Mesenchymal stem cell (in vitro differentiated cells and primary cell): ENCODE data around the gene DOCK3.
"Not testable (repeated sequence)": the region's sequence is repeated elsewhere in the genome, so short reads cannot be mapped to it uniquely, and the experiment has no call there.

ENCODE experiments used
- DNase-seq: peaks from one replicate; pipeline ENCODE4 v3.0.0-alpha.2; 2013
- H2AFZ ChIP-seq: one replicate; pipeline ENCODE4 v1.6.1; 2013; ENCODE audit warnings: low read depth, mild to moderate bottlenecking, control low read depth, inconsistent platforms, low read length, moderate library complexity
- H2AK5ac ChIP-seq: 2 replicates; pipeline ENCODE4 v1.6.1; 2013; ENCODE audit warnings: low read length, moderate library complexity, mild to moderate bottlenecking, inconsistent platforms; ENCODE audit not compliant: severe bottlenecking
- H2BK120ac ChIP-seq: one replicate; pipeline ENCODE4 v1.6.1; 2013; ENCODE audit warnings: low read depth, mild to moderate bottlenecking, inconsistent platforms, low read length, moderate library complexity
- H2BK12ac ChIP-seq, 2 experiments: one replicate each; pipeline ENCODE4 v1.6.1; 2013; ENCODE audit warnings: inconsistent platforms in 2 of 2, low read length in 2 of 2, mild to moderate bottlenecking in 2 of 2, moderate library complexity in 2 of 2, control low read depth in 1 of 2
- H2BK15ac ChIP-seq: one replicate; pipeline ENCODE4 v1.6.1; 2013; ENCODE audit warnings: mild to moderate bottlenecking, low read depth, inconsistent platforms; ENCODE audit not compliant: poor library complexity, severe bottlenecking
- H2BK5ac ChIP-seq: 2 replicates; pipeline ENCODE4 v1.6.1; 2013; ENCODE audit warnings: low read depth, mild to moderate bottlenecking, low read length, control low read depth, inconsistent platforms; ENCODE audit not compliant: poor library complexity, severe bottlenecking
- H3K14ac ChIP-seq, 2 experiments: one replicate each; pipeline ENCODE4 v1.6.1; 2013; ENCODE audit warnings: inconsistent platforms in 2 of 2, low read length in 2 of 2, control low read depth in 1 of 2, mild to moderate bottlenecking in 1 of 2, moderate library complexity in 1 of 2
- H3K18ac ChIP-seq, 2 experiments: one replicate each; pipeline ENCODE4 v1.6.1; 2013; ENCODE audit warnings: inconsistent platforms in 2 of 2, low read length in 2 of 2, control low read depth in 1 of 2, low read depth in 1 of 2, mild to moderate bottlenecking in 1 of 2
- H3K23ac ChIP-seq, 2 experiments: one replicate each; pipeline ENCODE4 v1.6.1; 2013; ENCODE audit warnings: inconsistent platforms in 2 of 2, low read length in 2 of 2, mild to moderate bottlenecking in 2 of 2, moderate library complexity in 2 of 2, control low read depth in 1 of 2
- H3K27ac ChIP-seq: 2 replicates; pipeline ENCODE4 v1.5.1; 2013; ENCODE audit warnings: mild to moderate bottlenecking, moderate library complexity, low read length, control low read depth, inconsistent platforms; ENCODE audit not compliant: poor library complexity, severe bottlenecking
- H3K27me3 ChIP-seq, 2 experiments: 2 replicates each; pipeline versions ENCODE4 v1.6.1 to v1.7.0; 2013; ENCODE audit warnings: low read length in 2 of 2, mild to moderate bottlenecking in 2 of 2, moderate library complexity in 2 of 2, control low read depth in 1 of 2, inconsistent platforms in 1 of 2; ENCODE audit not compliant: control insufficient read depth in 1 of 2, insufficient read depth in 1 of 2
- H3K36me3 ChIP-seq, 2 experiments: 2 replicates each; pipeline versions ENCODE4 v1.6.1 to v1.7.0; 2013; ENCODE audit warnings: low read length in 2 of 2, control low read depth in 1 of 2, inconsistent platforms in 1 of 2, low read depth in 1 of 2, mild to moderate bottlenecking in 1 of 2; ENCODE audit not compliant: insufficient read depth in 2 of 2, control insufficient read depth in 1 of 2
- H3K4ac ChIP-seq, 2 experiments: one replicate each; pipeline ENCODE4 v1.6.1; 2013; ENCODE audit warnings: inconsistent platforms in 2 of 2, low read length in 2 of 2, mild to moderate bottlenecking in 2 of 2, moderate library complexity in 2 of 2, control low read depth in 1 of 2, low read depth in 1 of 2
- H3K4me1 ChIP-seq: 2 replicates; pipeline ENCODE4 v1.6.1; 2013; ENCODE audit warnings: low read depth, low read length, control low read depth; ENCODE audit not compliant: control insufficient read depth, insufficient read depth
- H3K4me2 ChIP-seq: 2 replicates; pipeline ENCODE4 v1.6.1; 2013; ENCODE audit warnings: low read length, mild to moderate bottlenecking, inconsistent platforms; ENCODE audit not compliant: poor library complexity, severe bottlenecking
- H3K4me3 ChIP-seq, 2 experiments: 2 replicates each; pipeline versions ENCODE4 v1.5.1 to v1.7.0; 2013; ENCODE audit warnings: low read length in 2 of 2, mild to moderate bottlenecking in 2 of 2, control low read depth in 1 of 2, low read depth in 1 of 2; ENCODE audit not compliant: insufficient read depth in 1 of 2
- H3K79me1 ChIP-seq: replicated peaks from 2 replicates; pipeline ENCODE4 v1.6.1; 2013; ENCODE audit warnings: mild to moderate bottlenecking, control low read depth, low read length, inconsistent platforms; ENCODE audit not compliant: poor library complexity, severe bottlenecking
- H3K9ac ChIP-seq: 2 replicates; pipeline ENCODE4 v1.7.0; 2013; ENCODE audit warnings: mild to moderate bottlenecking, low read length, moderate library complexity
- H3K9me3 ChIP-seq: 2 replicates; pipeline ENCODE4 v1.7.0; 2013; ENCODE audit warnings: mild to moderate bottlenecking, low read length; ENCODE audit not compliant: control insufficient read depth
- H4K8ac ChIP-seq: one replicate; pipeline ENCODE4 v1.6.1; 2013; ENCODE audit warnings: inconsistent platforms, mild to moderate bottlenecking, low read length, moderate library complexity
- H4K91ac ChIP-seq: one replicate; pipeline ENCODE4 v1.6.1; 2013; ENCODE audit warnings: mild to moderate bottlenecking, low read length, inconsistent platforms
- WGBS: methylation state at CpG from one replicate; pipeline ENCODE4 v1.1.7; 2013; ENCODE audit warnings: mixed read lengths; 5-methylcytosine and 5-hydroxymethylcytosine counted together

DOCK3 gene

GRCh38 chr3:51082363-51082762 is 407.6 kb downstream of the DOCK3 start:
- no peak overlapping the region for H3K9ac ChIP-seq
- H3K27me3 ChIP-seq: no peaks in the 10 kb centered on the region
- no peak overlapping the region for H2BK15ac ChIP-seq
- no peak overlapping the region for H3K4me2 ChIP-seq
- no peak overlapping the region for H2BK5ac ChIP-seq
- no peaks in the 10 kb centered on the region for H3K79me1 ChIP-seq
- H3K27ac ChIP-seq: no peak overlapping the region
- H3K4me3 ChIP-seq: no peak overlapping the region
- H2BK120ac ChIP-seq: no peak overlapping the region
- H2AFZ ChIP-seq: no peak overlapping the region
- DNase-seq: no peak
- H3K14ac ChIP-seq: no peak overlapping the region
- no peak overlapping the region for H2BK12ac ChIP-seq
- H4K8ac ChIP-seq: no peak overlapping the region
- no peak overlapping the region for H3K4ac ChIP-seq
- no peak overlapping the region for H3K18ac ChIP-seq
- no peak overlapping the region for H4K91ac ChIP-seq
- no peaks in the 10 kb centered on the region for H3K36me3 ChIP-seq
- no peak overlapping the region for H3K23ac ChIP-seq
- no peak overlapping the region for H2AK5ac ChIP-seq
- no peaks in the 10 kb centered on the region for H3K4me1 ChIP-seq
- 61% methylated on average over 2 of the region's 2 CpGs for WGBS
- H3K9me3 ChIP-seq: peaks cover 35% of the 10 kb centered on the region

GRCh38 chr3:51083490-51083889 is 408.8 kb downstream of the DOCK3 start:
- H3K27me3 ChIP-seq: no peaks in the 10 kb centered on the region
- no peak overlapping the region for H4K91ac ChIP-seq
- no peak overlapping the region for H3K27ac ChIP-seq
- H2BK5ac ChIP-seq: no peak overlapping the region
- H4K8ac ChIP-seq: no peak overlapping the region
- no peak overlapping the region for H2BK12ac ChIP-seq
- H2AK5ac ChIP-seq: no peak overlapping the region
- 89% methylated on average over 1 of the region's 2 CpGs for WGBS
- no peak overlapping the region for H3K9ac ChIP-seq
- H2AFZ ChIP-seq: no peak overlapping the region
- H3K14ac ChIP-seq: no peak overlapping the region
- no peak overlapping the region for H2BK120ac ChIP-seq
- peaks cover 35% of the 10 kb centered on the region for H3K9me3 ChIP-seq
- H3K36me3 ChIP-seq: no peaks in the 10 kb centered on the region
- no peak overlapping the region for H3K18ac ChIP-seq
- no peak overlapping the region for H3K23ac ChIP-seq
- no peaks in the 10 kb centered on the region for H3K79me1 ChIP-seq
- H3K4ac ChIP-seq: no peak overlapping the region
- H2BK15ac ChIP-seq: no peak overlapping the region
- no peak overlapping the region for H3K4me3 ChIP-seq
- DNase-seq: no peak
- no peaks in the 10 kb centered on the region for H3K4me1 ChIP-seq
- no peak overlapping the region for H3K4me2 ChIP-seq

- not testable (repeated sequence) for H2BK15ac ChIP-seq, H3K36me3 ChIP-seq, H3K4me1 ChIP-seq, H3K23ac ChIP-seq, H2AK5ac ChIP-seq, H3K9me3 ChIP-seq, DNase-seq, H4K91ac ChIP-seq, H3K79me1 ChIP-seq, H3K9ac ChIP-seq, H2BK5ac ChIP-seq, H4K8ac ChIP-seq, H2BK12ac ChIP-seq, H3K27me3 ChIP-seq, H2AFZ ChIP-seq, H3K27ac ChIP-seq, H3K4me3 ChIP-seq, H3K14ac ChIP-seq, H3K18ac ChIP-seq, H2BK120ac ChIP-seq, H3K4ac ChIP-seq, H3K4me2 ChIP-seq
- WGBS: 42% methylated on average over 6 of the region's 6 CpGs
Observed at GRCh38 chr3:51092141-51092540, 417.4 kb downstream of the DOCK3 start.

- H3K36me3 ChIP-seq, H3K27me3 ChIP-seq, H3K23ac ChIP-seq, H3K4me1 ChIP-seq, DNase-seq, H2BK120ac ChIP-seq, H2BK12ac ChIP-seq, H3K9ac ChIP-seq, H4K91ac ChIP-seq, H3K18ac ChIP-seq, H4K8ac ChIP-seq, H3K4me2 ChIP-seq, H2AFZ ChIP-seq, H3K14ac ChIP-seq, H3K79me1 ChIP-seq, H3K4ac ChIP-seq, H2AK5ac ChIP-seq, H3K9me3 ChIP-seq, H2BK15ac ChIP-seq, H3K27ac ChIP-seq, H3K4me3 ChIP-seq, H2BK5ac ChIP-seq: not testable (repeated sequence)
- 62% methylated on average over 1 of the region's 1 CpG for WGBS
Observed at GRCh38 chr3:51094838-51095237, 420.1 kb downstream of the DOCK3 start.
